Measurements from ENCODE around the gene GLI3.

DNA sequence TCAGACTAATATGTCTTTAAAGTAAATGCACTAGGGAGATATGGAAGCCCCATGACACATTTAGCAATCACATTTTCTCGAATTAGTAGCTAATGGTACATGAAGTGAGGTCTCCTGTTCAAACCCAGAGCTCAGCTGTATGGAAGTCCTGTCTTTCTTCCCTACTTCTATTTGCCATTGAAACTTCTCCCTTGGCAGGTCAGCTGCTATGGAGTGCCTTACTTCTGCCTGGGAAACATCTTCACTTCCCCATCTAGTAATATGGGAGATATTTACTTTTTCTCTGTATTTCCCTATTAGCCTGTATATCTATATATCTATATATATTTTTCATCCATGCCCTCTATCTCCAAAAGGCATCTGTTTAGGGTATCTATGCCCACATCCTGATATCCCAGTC lies 308.8 kb downstream of the GLI3 start:
- TF ChIP-seq EP300 (IDR thresholded peaks at IDR 0.05; ENCODE audit: borderline replicate concordance in 1 of 2, low read depth in 1 of 2, low read length in 1 of 2) (no peak), SMC3 (IDR thresholded peaks at IDR 0.05; ENCODE audit: low read depth, low read length) (no peak), MAX (IDR thresholded peaks at IDR 0.05; ENCODE audit: low read depth) (no peak), IRF3 (IDR thresholded peaks at IDR 0.05; ENCODE audit: low read depth, low read length) (no peak), POLR2AphosphoS5 (IDR thresholded peaks at IDR 0.05; ENCODE audit: low read depth, low read length) (no peak), FOXJ3 (CRISPR knock-in tag; IDR thresholded peaks at IDR 0.05) (no peak), USF1 (IDR thresholded peaks at IDR 0.05; ENCODE audit: borderline replicate concordance, low read depth) (no peak), YY1 (IDR thresholded peaks at IDR 0.05; ENCODE audit: low read depth) (no peak), ZBTB33 (IDR thresholded peaks at IDR 0.05; ENCODE audit: borderline replicate concordance, low read depth) (no peak), RAD21 (IDR thresholded peaks at IDR 0.05; ENCODE audit: low read length) (no peak), RCOR1 (IDR thresholded peaks at IDR 0.05; ENCODE audit: low read length) (no peak), SIN3A (IDR thresholded peaks at IDR 0.05; ENCODE audit: borderline replicate concordance, low read depth, low read length) (no peak)
- TF ChIP-seq, protein P1, sequence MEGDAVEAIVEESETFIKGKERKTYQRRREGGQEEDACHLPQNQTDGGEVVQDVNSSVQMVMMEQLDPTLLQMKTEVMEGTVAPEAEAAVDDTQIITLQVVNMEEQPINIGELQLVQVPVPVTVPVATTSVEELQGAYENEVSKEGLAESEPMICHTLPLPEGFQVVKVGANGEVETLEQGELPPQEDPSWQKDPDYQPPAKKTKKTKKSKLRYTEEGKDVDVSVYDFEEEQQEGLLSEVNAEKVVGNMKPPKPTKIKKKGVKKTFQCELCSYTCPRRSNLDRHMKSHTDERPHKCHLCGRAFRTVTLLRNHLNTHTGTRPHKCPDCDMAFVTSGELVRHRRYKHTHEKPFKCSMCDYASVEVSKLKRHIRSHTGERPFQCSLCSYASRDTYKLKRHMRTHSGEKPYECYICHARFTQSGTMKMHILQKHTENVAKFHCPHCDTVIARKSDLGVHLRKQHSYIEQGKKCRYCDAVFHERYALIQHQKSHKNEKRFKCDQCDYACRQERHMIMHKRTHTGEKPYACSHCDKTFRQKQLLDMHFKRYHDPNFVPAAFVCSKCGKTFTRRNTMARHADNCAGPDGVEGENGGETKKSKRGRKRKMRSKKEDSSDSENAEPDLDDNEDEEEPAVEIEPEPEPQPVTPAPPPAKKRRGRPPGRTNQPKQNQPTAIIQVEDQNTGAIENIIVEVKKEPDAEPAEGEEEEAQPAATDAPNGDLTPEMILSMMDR (IDR thresholded peaks at IDR 0.05), result no peak

Data from SK-N-SH (cell line).